HepG2 (cell line): ENCODE results near the gene VKORC1. TPM values are rescaled to one million over a fixed set of nuclear protein-coding genes. Genes with fewer than 3 reads are reported as not detected.
A peak's percentile ranks its signal among the peaks of the same experiment; 100 is the strongest.

Source experiments
- BCL3 ChIP-seq: sonication (generic); formaldehyde crosslinking; IDR thresholded peaks from 2 replicates; pipeline ENCODE4 v1.5.1; 2020; ENCODE audit warnings: mild to moderate bottlenecking, missing genetic modification reagents, moderate library complexity
- CREB1 ChIP-seq, 2 experiments: fragments of 450-650 bp in 1 of 2; IDR thresholded peaks; 2 replicates each; pipeline ENCODE4 v1.6.1; 2016 to 2017; ENCODE audit warnings: control low read depth in 1 of 2, mild to moderate bottlenecking in 1 of 2, missing compliant biosample characterization in 1 of 2, missing genetic modification characterization in 1 of 2
- HNRNPL ChIP-seq: fragments of 200-400 bp; formaldehyde crosslinking; IDR thresholded peaks from 2 replicates; pipeline ENCODE4 v1.6.1; 2017; ENCODE audit warnings: mild to moderate bottlenecking, low read depth, low read length
- HOXA5 ChIP-seq: sonication (generic); formaldehyde crosslinking; IDR thresholded peaks from 2 replicates; pipeline ENCODE4 v1.4.0; 2020; ENCODE audit warnings: missing genetic modification reagents
- SNAPC4 ChIP-seq: sonication (generic); formaldehyde crosslinking; IDR thresholded peaks from 2 replicates; pipeline ENCODE4 v1.4.0; 2020; ENCODE audit warnings: mild to moderate bottlenecking, missing genetic modification reagents
- ZBTB34 ChIP-seq: sonication (generic); formaldehyde crosslinking; IDR thresholded peaks from 2 replicates; pipeline ENCODE4 v1.8.0; 2022; ENCODE audit warnings: mild to moderate bottlenecking, missing genetic modification reagents
- ZNF230 ChIP-seq: sonication (generic); formaldehyde crosslinking; IDR thresholded peaks from 2 replicates; pipeline ENCODE4 v1.4.0; 2020; ENCODE audit warnings: mild to moderate bottlenecking, missing genetic modification reagents
- ZNF343 ChIP-seq: sonication (generic); formaldehyde crosslinking; IDR thresholded peaks from 2 replicates; pipeline ENCODE4 v1.4.0; 2020; ENCODE audit warnings: mild to moderate bottlenecking, missing genetic modification reagents
- ZNF407 ChIP-seq: sonication (generic); formaldehyde crosslinking; IDR thresholded peaks from one replicate; pipeline ENCODE4 v1.5.1; 2020; ENCODE audit warnings: mild to moderate bottlenecking, missing genetic modification reagents; ENCODE audit errors: not compliant biosample characterization
- ZNF790 ChIP-seq: sonication (generic); formaldehyde crosslinking; IDR thresholded peaks from 2 replicates; pipeline ENCODE4 v1.8.0; 2022; ENCODE audit warnings: missing genetic modification reagents, mild to moderate bottlenecking, borderline replicate concordance
- polyA plus RNA-seq, 8 experiments: library from polyadenylated mRNA; depleted of rRNA in 3 of 8; stranded (reverse) in 7 of 8; unstranded in 1 of 8; fragments of >200 nt; fragmentation: Illumina TruSeq in 4 of 8; extraction: Trizol in 4 of 8; gene quantifications; 2 replicates each; pipeline versions ENCODE4 v1.2.1 to v1.2.3, GENCODE V29; 2011 to 2016; ENCODE audit warnings: low read depth in 4 of 8, missing spikeins in 1 of 8, mixed read lengths in 1 of 8; ENCODE audit not compliant: insufficient read depth in 1 of 8
- total RNA-seq, 5 experiments: library from RNA; depleted of rRNA; stranded (reverse); fragments of >200 nt; fragmentation: Illumina TruSeq; extraction: Trizol; gene quantifications; 2 replicates each; pipeline ENCODE4 v1.2.3, GENCODE V29; 2016; ENCODE audit warnings: low read depth in 1 of 5

The VKORC1 gene
- total and polyA plus RNA-seq, 2 of the 13 experiments (the other 11 are each of a cell fraction or from before 2014, with no cell fraction given), result 141 to 615 TPM

GRCh38 chr16:31142109-31143010 is 47.8 kb upstream of the VKORC1 start (continued):
- TF ChIP-seq ZNF407 (CRISPR knock-in tag) (peak; percentile 61), CREB1 (IDR thresholded peaks at IDR 0.05) (no peak), CREB1 (CRISPR knock-in tag; IDR thresholded peaks at IDR 0.05) (no peak), BCL3 (CRISPR knock-in tag) (peak; percentile 94), ZNF343 (no peak), ZNF230 (CRISPR knock-in tag) (no peak), HNRNPL (peak; percentile 97), ZNF790 (peak; percentile 45; the same call in 1 of the 2 replicates), HOXA5 (CRISPR knock-in tag) (peak; percentile 56; the same call in 1 of the 2 replicates), SNAPC4 (CRISPR knock-in tag) (0 out of 2 replicates have a peak, but pooled peaks have one; percentile 9), ZBTB34 (CRISPR knock-in tag) (0 out of 2 replicates have a peak, but pooled peaks have one; percentile 42)
